Measurements from ENCODE around the gene TAGLN3.

The TAGLN3 gene

GRCh38 chr3:111967068-111967467, 31.7 kb upstream of the TAGLN3 start:
- no peak for TF ChIP-seq CTCF (IDR thresholded peaks at IDR 0.05; ENCODE audit: control insufficient read depth, extremely low read depth, insufficient read depth)
- DNase-seq (ENCODE audit: low read depth) = no peak
- H3K4me3 ChIP-seq (ENCODE audit: low read depth, low read length) = no peak overlapping the region

DNA sequence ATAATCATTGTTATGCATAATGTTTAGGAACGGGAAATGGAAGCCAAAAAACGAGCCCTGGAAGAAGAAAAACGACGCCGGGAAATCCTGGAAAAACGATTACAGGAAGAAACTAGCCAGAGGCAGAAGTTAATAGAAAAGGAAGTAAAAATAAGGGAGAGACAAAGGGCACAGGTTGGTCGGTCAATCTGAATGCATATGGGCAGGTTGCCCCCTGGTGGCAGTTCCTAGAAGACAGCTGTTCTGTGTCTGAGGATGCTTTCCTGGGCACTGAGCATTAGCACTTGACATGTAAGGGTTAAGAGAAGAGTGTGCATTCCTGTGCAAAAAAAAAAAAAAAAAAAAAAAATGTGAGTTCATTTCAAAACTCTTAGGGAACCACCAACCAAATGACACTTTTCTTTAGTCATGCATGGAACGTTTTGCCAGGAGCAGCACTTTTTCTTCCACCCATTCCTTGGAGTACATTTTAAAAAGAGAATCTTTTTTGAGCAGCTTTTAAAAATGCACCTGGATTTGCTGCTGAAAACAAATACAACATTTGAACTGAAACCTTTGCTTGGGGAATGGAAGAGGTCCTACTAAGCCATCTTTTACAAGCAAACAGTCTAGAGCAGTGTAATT, 31.0 kb upstream of the TAGLN3 start:
- peak; percentile 88 for TF ChIP-seq CTCF (IDR thresholded peaks at IDR 0.05; ENCODE audit: control insufficient read depth, extremely low read depth, insufficient read depth)
- H3K4me3 ChIP-seq (ENCODE audit: low read depth, low read length) = no peak overlapping the region
- no peak for DNase-seq (ENCODE audit: low read depth)

GRCh38 chr3:111968319-111969054, 30.2 kb upstream of the TAGLN3 start:
- DNase-seq (ENCODE audit: low read depth) = no peak
- no peak for TF ChIP-seq CTCF (IDR thresholded peaks at IDR 0.05; ENCODE audit: control insufficient read depth, extremely low read depth, insufficient read depth)
- H3K4me3 ChIP-seq (ENCODE audit: low read depth, low read length) = no peak overlapping the region

GRCh38 chr3:111970376-111970775, 28.3 kb upstream of the TAGLN3 start:
- no peak for TF ChIP-seq CTCF (IDR thresholded peaks at IDR 0.05; ENCODE audit: control insufficient read depth, extremely low read depth, insufficient read depth)
- H3K4me3 ChIP-seq (ENCODE audit: low read depth, low read length) = no peak overlapping the region
- DNase-seq (ENCODE audit: low read depth) = no peak

- DNase-seq (ENCODE audit: low read depth) = no peak
- H3K4me3 ChIP-seq (ENCODE audit: low read depth, low read length) = no peak overlapping the region
- no peak for TF ChIP-seq CTCF (IDR thresholded peaks at IDR 0.05; ENCODE audit: control insufficient read depth, extremely low read depth, insufficient read depth)
These were observed 27.1 kb upstream of the TAGLN3 start for GRCh38 chr3:111971533-111972130.

- DNase-seq (ENCODE audit: low read depth) = no peak
- H3K4me3 ChIP-seq (ENCODE audit: low read depth, low read length) = no peak overlapping the region
- no peak for TF ChIP-seq CTCF (IDR thresholded peaks at IDR 0.05; ENCODE audit: control insufficient read depth, extremely low read depth, insufficient read depth)
These were observed 25.8 kb upstream of the TAGLN3 start for GRCh38 chr3:111972891-111973290.

All from LNCaP clone FGC (cell line).